Fibroblast of pulmonary artery (primary cell): ENCODE results near the gene USPL1.

Source experiments
- DNase-seq: peaks from one replicate; pipeline ENCODE4 v3.0.0-alpha.2; 2010; ENCODE audit warnings: low read depth
- H3K4me3 ChIP-seq: replicated peaks from 2 replicates; pipeline ENCODE4 v1.5.1; 2011; ENCODE audit warnings: low read depth, mild to moderate bottlenecking, control low read depth, low read length, moderate library complexity
- CTCF ChIP-seq: IDR thresholded peaks from 2 replicates; pipeline ENCODE4 v1.5.1; 2011; ENCODE audit warnings: mild to moderate bottlenecking, control low read depth, low read length, inconsistent platforms; ENCODE audit errors: missing control alignments

Gene USPL1

DNA sequence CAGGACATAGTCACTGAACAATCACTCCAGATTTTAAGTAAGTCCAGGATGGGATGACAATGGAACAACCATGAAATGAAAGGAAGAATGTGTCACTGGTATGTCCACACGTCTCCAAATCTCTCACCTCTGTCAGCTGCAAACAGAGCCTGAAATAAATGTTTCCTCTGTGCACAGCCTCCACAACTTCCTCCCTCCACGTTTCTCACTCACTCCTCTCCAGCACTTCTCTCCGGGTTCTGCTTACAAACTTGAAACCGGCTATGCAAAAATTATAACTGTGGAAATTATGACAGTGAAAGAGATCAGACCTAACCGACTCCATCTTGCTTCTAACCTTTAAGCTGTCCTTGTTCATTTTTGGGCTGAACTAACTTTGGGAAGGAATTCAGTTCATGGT is 82.6 kb downstream of the USPL1 start:
- no peak for DNase-seq
- TF ChIP-seq CTCF: no peak
- H3K4me3 ChIP-seq: no peak overlapping the region

GRCh38 chr13:30702006-30702405 is 84.3 kb downstream of the USPL1 start:
- TF ChIP-seq CTCF: no peak
- no peak overlapping the region for H3K4me3 ChIP-seq
- DNase-seq: no peak

DNA sequence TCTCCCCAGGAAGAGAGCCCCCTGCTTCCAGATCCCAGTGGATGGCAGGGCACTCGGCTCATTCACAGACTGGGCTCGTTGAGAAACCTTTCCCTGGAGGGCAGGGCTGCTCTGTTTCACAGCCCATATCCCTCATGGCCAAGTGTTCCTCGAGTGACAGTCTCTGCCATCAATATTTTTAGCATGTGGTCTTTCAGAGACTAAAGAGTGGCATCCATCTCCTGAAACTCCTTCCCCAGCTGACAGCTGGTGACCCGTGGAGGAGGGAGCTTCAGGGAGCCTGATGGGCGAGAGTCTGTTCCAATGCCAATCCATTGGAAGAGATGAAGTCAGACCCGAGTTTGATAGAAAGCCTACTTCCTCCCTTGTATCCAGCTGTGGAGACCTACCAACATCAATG is 86.9 kb downstream of the USPL1 start:
- DNase-seq: no peak
- no peak for TF ChIP-seq CTCF
- H3K4me3 ChIP-seq: no peak overlapping the region

DNA sequence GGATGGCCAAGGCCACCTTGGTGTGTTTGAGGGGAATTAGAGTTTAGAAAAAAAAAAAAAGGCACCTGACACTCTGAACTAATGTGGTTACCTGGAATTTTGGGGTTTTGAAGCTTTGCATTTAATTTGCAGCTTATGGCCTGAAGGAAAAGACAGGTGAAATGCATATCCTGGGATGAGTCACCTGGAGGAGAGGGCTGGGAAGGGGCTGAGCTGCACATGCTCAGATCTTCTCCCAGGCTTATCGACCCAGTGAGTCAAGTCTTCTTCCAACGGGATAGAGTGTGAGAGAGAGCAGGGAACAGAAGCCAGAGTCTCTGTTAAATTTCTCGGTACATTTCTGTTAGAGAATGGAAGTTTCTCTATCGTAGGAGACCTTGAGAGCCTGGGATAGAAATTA is 88.0 kb downstream of the USPL1 start:
- no peak for DNase-seq

DNA sequence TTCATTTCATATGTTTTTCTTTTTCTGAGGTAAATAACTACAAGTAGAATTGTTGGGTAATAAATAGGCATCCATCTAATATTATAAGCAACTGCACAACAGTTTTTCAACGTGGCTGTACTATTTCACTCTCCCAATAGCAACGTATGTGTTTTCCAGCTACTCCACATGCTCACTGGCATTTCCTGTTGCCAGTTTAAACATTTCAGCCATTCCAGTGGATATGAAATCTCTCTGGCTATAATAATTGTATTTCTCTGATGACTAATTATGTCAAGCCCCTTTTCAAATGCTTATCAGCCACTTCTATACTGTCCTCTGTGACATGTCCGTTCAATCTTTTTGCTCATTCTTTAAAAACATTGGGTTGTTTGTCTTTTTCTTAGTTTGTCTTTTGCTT is 90.8 kb downstream of the USPL1 start:
- no peak for TF ChIP-seq CTCF
- H3K4me3 ChIP-seq: no peak overlapping the region
- peak; percentile 85 for DNase-seq

More for the DNA sequence above, 88.0 kb downstream of the USPL1 start:
- H3K4me3 ChIP-seq: no peak overlapping the region
- TF ChIP-seq CTCF: no peak
